Breast epithelium (tissue), 3 donors: ENCODE results near the gene WWC2.

Source experiments
- CTCF ChIP-seq, 3 donors: fragments of 450-650 bp; IDR thresholded peaks; one replicate each; pipeline ENCODE4 v1.5.1; 2016 to 2017; ENCODE audit warnings: antibody characterized with exemption in 3 of 3, mild to moderate bottlenecking in 3 of 3, moderate library complexity in 3 of 3
- POLR2A ChIP-seq: fragments of 450-650 bp; IDR thresholded peaks from one replicate; pipeline ENCODE4 v1.6.1; 2016; ENCODE audit warnings: antibody characterized with exemption, mild to moderate bottlenecking, moderate library complexity
- POLR2AphosphoS5 ChIP-seq, 3 donors: sonication (generic); formaldehyde crosslinking; IDR thresholded peaks; one replicate each; pipeline ENCODE4 v1.6.1; 2017; ENCODE audit warnings: antibody characterized with exemption in 3 of 3

- TF ChIP-seq CTCF (IDR thresholded peaks at IDR 0.05), result no peak
- TF ChIP-seq POLR2A, result no peak
- TF ChIP-seq POLR2AphosphoS5 (IDR thresholded peaks at IDR 0.05), result no peak
These were observed 228.8 kb downstream of the WWC2 start for GRCh38 chr4:183327827-183328226.
